ENCODE results near the gene DDA1. TPM values are rescaled to one million over a fixed set of nuclear protein-coding genes. Genes with fewer than 3 reads are reported as not detected.

Gene DDA1
- total RNA-seq, 2 experiments from 2014 or later: 37.2 to 37.5 TPM

- CTCF ChIA-PET: no interaction called here
- H3K27me3 Mint-ChIP-seq: no peaks in the 10 kb centered on the region
- H3K4me1 Mint-ChIP-seq (ENCODE audit: low read depth): peaks cover 3% of the 10 kb centered on the region
- intact Hi-C loops (cut with micrococcal nuclease): no loop called here
- POLR2A ChIA-PET: interaction anchor here (0.5 to 1.0 kb wide), 2 partner anchors 18 to 72 kb away, joined by 3 to 4 read pairs; partner anchors contain the start of gene DDA1
- peak overlapping the region; percentile 12 for H3K4me3 Mint-ChIP-seq
- no peak overlapping the region for H3K27ac Mint-ChIP-seq
- peaks cover 5% of the 10 kb centered on the region for H3K36me3 Mint-ChIP-seq
- H3K9me3 Mint-ChIP-seq: no peaks in the 10 kb centered on the region
- DNase-seq: no peak
Observed at GRCh38 chr19:17327068-17327653, 17.8 kb downstream of the DDA1 start.

GRCh38 chr19:17327654-17328516 is 18.5 kb downstream of the DDA1 start:
- CTCF ChIA-PET: interaction anchor here (0.9 to 1.0 kb wide), 2 partner anchors 18 to 58 kb away, joined by 3 to 4 read pairs; partner anchors contain the start of gene DDA1
- intact Hi-C loops (cut with micrococcal nuclease): no loop called here

GRCh38 chr19:17328517-17329365 is 19.4 kb downstream of the DDA1 start:
- Mint-ChIP-seq H3K4me1 (ENCODE audit: low read depth) (peaks cover 8% of the 10 kb centered on the region), H3K9me3 (no peaks in the 10 kb centered on the region), H3K27me3 (no peaks in the 10 kb centered on the region), H3K27ac (no peak overlapping the region), H3K36me3 (no peaks in the 10 kb centered on the region), H3K4me3 (peak overlapping the region; percentile 41)
- intact Hi-C loops (cut with micrococcal nuclease): no loop called here
- peak; percentile 44 for DNase-seq
- CTCF ChIA-PET: interaction anchor here (0.9 to 1.0 kb wide), 2 partner anchors 19 to 57 kb away, joined by 3 to 4 read pairs; partner anchors contain the start of gene DDA1
- POLR2A ChIA-PET: interaction anchor here (0.6 to 0.9 kb wide), 2 partner anchors 20 to 424 kb away, joined by 3 read pairs; partner anchors contain the start of gene DDA1

More at GRCh38 chr19:17327654-17328516, 18.5 kb downstream of the DDA1 start:
- peak overlapping the region; percentile 46 for H3K4me3 Mint-ChIP-seq
- no peaks in the 10 kb centered on the region for H3K9me3 Mint-ChIP-seq
- peaks cover 3% of the 10 kb centered on the region for H3K4me1 Mint-ChIP-seq (ENCODE audit: low read depth)
- POLR2A ChIA-PET: interaction anchor here (0.9 kb wide), 1 partner anchor 19 kb away, joined by 3 read pairs; the partner anchor contains the start of gene DDA1
- no peaks in the 10 kb centered on the region for H3K36me3 Mint-ChIP-seq
- no peaks in the 10 kb centered on the region for H3K27me3 Mint-ChIP-seq
- no peak overlapping the region for H3K27ac Mint-ChIP-seq
- peak; percentile 73 for DNase-seq

- intact Hi-C loops (cut with micrococcal nuclease): no loop called here
- no peak for DNase-seq
- Mint-ChIP-seq H3K4me3 (no peak overlapping the region), H3K4me1 (ENCODE audit: low read depth) (peaks cover 11% of the 10 kb centered on the region), H3K36me3 (no peaks in the 10 kb centered on the region), H3K27me3 (no peaks in the 10 kb centered on the region), H3K27ac (no peak overlapping the region), H3K9me3 (no peaks in the 10 kb centered on the region)
- POLR2A ChIA-PET: interaction anchor here (0.6 kb wide), 1 partner anchor 423 kb away, joined by 3 read pairs; no protein-coding TSS in a partner anchor
- CTCF ChIA-PET: interaction anchor here (1.0 to 1.1 kb wide), 2 partner anchors 20 to 60 kb away, joined by 3 read pairs; partner anchors contain the start of gene DDA1
Observed at GRCh38 chr19:17329366-17330261, 20.3 kb downstream of the DDA1 start.

GRCh38 chr19:17330262-17331044 is 21.1 kb downstream of the DDA1 start:
- H3K4me3 Mint-ChIP-seq: peak overlapping the region; percentile 8
- DNase-seq: no peak
- no peaks in the 10 kb centered on the region for H3K27me3 Mint-ChIP-seq
- H3K9me3 Mint-ChIP-seq: no peaks in the 10 kb centered on the region
- H3K27ac Mint-ChIP-seq: no peak overlapping the region
- ChIA-PET CTCF (interaction anchor here (0.7 to 1.1 kb wide), 3 partner anchors 11 to 59 kb away, joined by 3 read pairs; partner anchors contain the start of gene DDA1), POLR2A (no interaction called here)
- peaks cover 16% of the 10 kb centered on the region for H3K4me1 Mint-ChIP-seq (ENCODE audit: low read depth)
- intact Hi-C loops (cut with micrococcal nuclease): no loop called here
- H3K36me3 Mint-ChIP-seq: no peaks in the 10 kb centered on the region

- intact Hi-C loops (cut with micrococcal nuclease): no loop called here
- no peaks in the 10 kb centered on the region for H3K36me3 Mint-ChIP-seq
- no peak overlapping the region for H3K27ac Mint-ChIP-seq
- CTCF ChIA-PET: interaction anchor here (0.7 kb wide), 1 partner anchor 12 kb away, joined by 3 read pairs; no protein-coding TSS in a partner anchor
- H3K9me3 Mint-ChIP-seq: no peaks in the 10 kb centered on the region
- H3K27me3 Mint-ChIP-seq: no peaks in the 10 kb centered on the region
- H3K4me1 Mint-ChIP-seq (ENCODE audit: low read depth): peaks cover 18% of the 10 kb centered on the region
- POLR2A ChIA-PET: no interaction called here
- DNase-seq: no peak
- no peak overlapping the region for H3K4me3 Mint-ChIP-seq
Observed at GRCh38 chr19:17331045-17331558, 21.7 kb downstream of the DDA1 start.

- CTCF ChIA-PET: interaction anchor here (0.6 to 1.6 kb wide), 4 partner anchors 26 to 132 kb away, joined by 3 to 5 read pairs (median 4); partner anchors contain the start of gene ABHD8
- H3K36me3 Mint-ChIP-seq: no peaks in the 10 kb centered on the region
- H3K27ac Mint-ChIP-seq: no peak overlapping the region
- intact Hi-C loops (cut with micrococcal nuclease): no loop called here
- DNase-seq: no peak
- peaks cover 19% of the 10 kb centered on the region for H3K4me1 Mint-ChIP-seq (ENCODE audit: low read depth)
- POLR2A ChIA-PET: interaction anchor here (2.2 kb wide), 1 partner anchor 27 kb away, joined by 9 read pairs; the partner anchor contains the start of gene MRPL34
- no peak overlapping the region for H3K4me3 Mint-ChIP-seq
- no peaks in the 10 kb centered on the region for H3K27me3 Mint-ChIP-seq
- no peaks in the 10 kb centered on the region for H3K9me3 Mint-ChIP-seq
Observed at GRCh38 chr19:17332360-17332676, 23.0 kb downstream of the DDA1 start.

GRCh38 chr19:17332677-17333581 is 23.6 kb downstream of the DDA1 start:
- CTCF ChIA-PET: interaction anchor here (0.6 to 2.1 kb wide), 9 partner anchors 9 to 132 kb away, joined by 3 to 6 read pairs (median 4); partner anchors contain the start of gene ABHD8
- peak; percentile 68 for DNase-seq
- Mint-ChIP-seq H3K27me3 (no peaks in the 10 kb centered on the region), H3K4me3 (no peak overlapping the region), H3K4me1 (ENCODE audit: low read depth) (peaks cover 20% of the 10 kb centered on the region), H3K36me3 (no peaks in the 10 kb centered on the region), H3K9me3 (no peaks in the 10 kb centered on the region), H3K27ac (no peak overlapping the region)
- POLR2A ChIA-PET: interaction anchor here (1.1 to 3.2 kb wide), 4 partner anchors 15 to 56 kb away, joined by 3 to 15 read pairs (median 7); partner anchors contain the start of genes DDA1 and MRPL34
- intact Hi-C loops (cut with micrococcal nuclease): no loop called here

- peaks cover 29% of the 10 kb centered on the region for H3K4me1 Mint-ChIP-seq (ENCODE audit: low read depth)
- H3K27ac Mint-ChIP-seq: peak overlapping the region; percentile 42
- no peaks in the 10 kb centered on the region for H3K9me3 Mint-ChIP-seq
Observed at GRCh38 chr19:17333611-17334413, 24.4 kb downstream of the DDA1 start.

More at GRCh38 chr19:17333611-17334413, 24.4 kb downstream of the DDA1 start:
- H3K27me3 Mint-ChIP-seq: no peaks in the 10 kb centered on the region
- peak; percentile 89 for DNase-seq
- intact Hi-C loops (cut with micrococcal nuclease): loop anchor here (1.0 to 2.0 kb wide), 2 partner anchors 25 to 57 kb away; partner anchors contain the start of gene DDA1
- CTCF ChIA-PET: interaction anchor here (0.8 to 2.1 kb wide), 7 partner anchors 9 to 53 kb away, joined by 3 to 6 read pairs (median 3); no protein-coding TSS in a partner anchor
- POLR2A ChIA-PET: interaction anchor here (1.1 to 3.2 kb wide), 4 partner anchors 16 to 55 kb away, joined by 3 to 15 read pairs (median 7); partner anchors contain the start of genes DDA1 and MRPL34
- H3K36me3 Mint-ChIP-seq: no peaks in the 10 kb centered on the region
- peak overlapping the region; percentile 79 for H3K4me3 Mint-ChIP-seq
